ENCODE measurements around the gene BCL2L14. TPM values are rescaled to one million over a fixed set of nuclear protein-coding genes. Genes with fewer than 3 reads are reported as not detected.

The BCL2L14 gene
- total and polyA plus RNA-seq, 9 of the 15 experiments (the other 6 are each of a cell fraction or from before 2014, with no cell fraction given) = not detected

DNA sequence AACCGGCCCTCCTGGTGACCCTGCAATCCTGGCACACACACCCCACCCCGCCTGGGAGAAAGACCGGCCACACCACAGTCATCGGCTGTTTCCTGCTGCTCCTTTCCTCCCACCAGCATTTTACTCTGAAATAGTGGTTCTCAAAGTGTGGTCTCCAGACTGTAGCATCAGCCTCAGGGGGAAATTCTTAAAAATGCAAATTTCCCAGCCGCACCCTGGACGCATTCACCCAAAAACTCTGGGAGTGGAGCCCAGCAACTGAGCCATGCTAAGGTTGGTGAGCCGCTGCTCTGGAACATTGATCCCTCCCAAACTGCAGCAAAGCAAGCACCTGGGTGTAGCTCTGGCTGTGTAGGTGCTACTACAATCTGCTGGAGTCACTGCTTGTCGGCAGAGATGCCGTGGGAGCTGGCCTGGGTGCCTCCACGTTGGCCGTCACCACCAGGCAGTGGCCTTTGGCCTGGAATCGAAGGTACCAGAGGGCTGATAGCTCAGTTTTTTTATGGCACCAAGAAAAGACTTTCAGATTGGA is 38.4 kb upstream of the BCL2L14 start:
- Histone ChIP-seq H3K4me3 (no peak overlapping the region), H3K9me1 (ENCODE audit: control insufficient read depth, insufficient read depth, low read length) (no peaks in the 10 kb centered on the region), H3K9ac (ENCODE audit: insufficient read depth in 1 of 2, low read depth in 2 of 2, low read length in 2 of 2) (no peak overlapping the region), H3K27me3 (ENCODE audit: control insufficient read depth in 2 of 2, insufficient read depth in 2 of 2, low read length in 2 of 2) (no peaks in the 10 kb centered on the region; a peak in 1 of 5 replicates), H3K4me1 (replicated peaks in 1 of 2; ENCODE audit: control insufficient read depth in 2 of 2, insufficient read depth in 2 of 2, low read length in 2 of 2) (no peaks in the 10 kb centered on the region), H3K36me3 (ENCODE audit: control insufficient read depth, insufficient read depth, low read length) (no peaks in the 10 kb centered on the region), H3K4me2 (ENCODE audit: insufficient read depth, low read length) (no peak overlapping the region), H3K9me3 (replicated peaks; ENCODE audit: control insufficient read depth, insufficient read depth, low read depth, low read length) (no peaks in the 10 kb centered on the region), H3K27ac (ENCODE audit: extremely low read depth, low read depth, low read length) (no peak overlapping the region), H2AFZ (ENCODE audit: low read depth, low read length) (no peak overlapping the region), H4K20me1 (replicated peaks; ENCODE audit: control insufficient read depth, insufficient read depth, low read length) (no peaks in the 10 kb centered on the region), H3K79me2 (ENCODE audit: control insufficient read depth, insufficient read depth, low read length) (no peaks in the 10 kb centered on the region)
- BruUV-seq (replicated peaks) = no TSS peak
- 22% methylated on average over 11 of the region's 12 CpGs for WGBS (ENCODE audit: insufficient coverage, low coverage, missing lambda C conversion rate)
- in situ Hi-C loops (cut with MboI) = no loop called here
- TF ChIP-seq BRD4 (IDR thresholded peaks at IDR 0.05) = no peak
- TF ChIP-seq, protein P1, sequence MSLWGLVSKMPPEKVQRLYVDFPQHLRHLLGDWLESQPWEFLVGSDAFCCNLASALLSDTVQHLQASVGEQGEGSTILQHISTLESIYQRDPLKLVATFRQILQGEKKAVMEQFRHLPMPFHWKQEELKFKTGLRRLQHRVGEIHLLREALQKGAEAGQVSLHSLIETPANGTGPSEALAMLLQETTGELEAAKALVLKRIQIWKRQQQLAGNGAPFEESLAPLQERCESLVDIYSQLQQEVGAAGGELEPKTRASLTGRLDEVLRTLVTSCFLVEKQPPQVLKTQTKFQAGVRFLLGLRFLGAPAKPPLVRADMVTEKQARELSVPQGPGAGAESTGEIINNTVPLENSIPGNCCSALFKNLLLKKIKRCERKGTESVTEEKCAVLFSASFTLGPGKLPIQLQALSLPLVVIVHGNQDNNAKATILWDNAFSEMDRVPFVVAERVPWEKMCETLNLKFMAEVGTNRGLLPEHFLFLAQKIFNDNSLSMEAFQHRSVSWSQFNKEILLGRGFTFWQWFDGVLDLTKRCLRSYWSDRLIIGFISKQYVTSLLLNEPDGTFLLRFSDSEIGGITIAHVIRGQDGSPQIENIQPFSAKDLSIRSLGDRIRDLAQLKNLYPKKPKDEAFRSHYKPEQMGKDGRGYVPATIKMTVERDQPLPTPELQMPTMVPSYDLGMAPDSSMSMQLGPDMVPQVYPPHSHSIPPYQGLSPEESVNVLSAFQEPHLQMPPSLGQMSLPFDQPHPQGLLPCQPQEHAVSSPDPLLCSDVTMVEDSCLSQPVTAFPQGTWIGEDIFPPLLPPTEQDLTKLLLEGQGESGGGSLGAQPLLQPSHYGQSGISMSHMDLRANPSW (CRISPR knock-in tag; IDR thresholded peaks at IDR 0.05) = no peak
- no peak for TF ChIP-seq ZNF445 (CRISPR knock-in tag; IDR thresholded peaks at IDR 0.05; ENCODE audit: low read depth)
- DNase-seq (ENCODE audit: extremely low read depth in 1 of 4, low spot score in 3 of 4) (no peak), ATAC-seq (no peak), FAIRE-seq (no peak)
- intact Hi-C loops (cut with micrococcal nuclease) = loop anchor here (10.0 kb wide), 1 partner anchor 478 kb away; no protein-coding TSS in a partner anchor
- ChIA-PET POLR2A (no interaction called here), CTCF (ENCODE audit: low intra/inter-chr PET ratio) (interaction anchor here (0.6 to 3.3 kb wide), 4 partner anchors 451 to 495 kb away, joined by 3 to 36 read pairs (median 9); no protein-coding TSS in a partner anchor)

Data from K562 (cell line).